Urinary bladder (tissue), 4 donors: ENCODE results near the gene ZNF511. TPM values are rescaled to one million over a fixed set of nuclear protein-coding genes. Genes with fewer than 3 reads are reported as not detected.
"Not testable (repeated sequence)": the region's sequence is repeated elsewhere in the genome, so short reads cannot be mapped to it uniquely, and the experiment has no call there.

Experiments
- DNase-seq: peaks from one replicate; pipeline ENCODE4 v3.0.0-alpha.2; 2015; ENCODE audit errors: extremely low spot score
- H3K27ac ChIP-seq: one replicate; pipeline ENCODE4 v1.5.1; 2013; ENCODE audit warnings: low read depth, mild to moderate bottlenecking, moderate library complexity
- H3K36me3 ChIP-seq: one replicate; pipeline ENCODE4 v1.6.1; 2013; ENCODE audit warnings: mild to moderate bottlenecking, moderate library complexity; ENCODE audit not compliant: insufficient read depth
- H3K4me1 ChIP-seq: one replicate; pipeline ENCODE4 v1.6.1; 2013; ENCODE audit warnings: mild to moderate bottlenecking, moderate library complexity; ENCODE audit not compliant: insufficient read depth
- H3K4me3 ChIP-seq: one replicate; pipeline ENCODE4 v1.5.1; 2013; ENCODE audit warnings: low read depth, low read length
- WGBS: extraction: QIAGEN DNeasy Blood & Tissue Kit; methylation state at CpG from one replicate; pipeline ENCODE4 v1.1.7; 2013; 5-methylcytosine and 5-hydroxymethylcytosine counted together
- polyA plus RNA-seq: library from polyadenylated mRNA; stranded (reverse); fragments of 200-250 nt; gene quantifications from one replicate; pipeline ENCODE4 v1.2.3, GENCODE V29; 2013
- total RNA-seq: library from RNA; depleted of rRNA; stranded (reverse); fragments of >200 nt; gene quantifications from one replicate; pipeline ENCODE4 v1.2.3, GENCODE V29; 2014
- donor health status: healthy with polysubstance abuse.
- donor health status: healthy.

ZNF511 gene
- total and polyA plus RNA-seq, 2 donors = 24.1 to 41.5 TPM

GRCh38 chr10:133322064-133322709 is 13.5 kb downstream of the ZNF511 start:
- H3K4me1 ChIP-seq, H3K4me3 ChIP-seq, H3K36me3 ChIP-seq, H3K27ac ChIP-seq, DNase-seq: not testable (repeated sequence)
- WGBS = 76% methylated on average over 12 of the region's 14 CpGs

DNA sequence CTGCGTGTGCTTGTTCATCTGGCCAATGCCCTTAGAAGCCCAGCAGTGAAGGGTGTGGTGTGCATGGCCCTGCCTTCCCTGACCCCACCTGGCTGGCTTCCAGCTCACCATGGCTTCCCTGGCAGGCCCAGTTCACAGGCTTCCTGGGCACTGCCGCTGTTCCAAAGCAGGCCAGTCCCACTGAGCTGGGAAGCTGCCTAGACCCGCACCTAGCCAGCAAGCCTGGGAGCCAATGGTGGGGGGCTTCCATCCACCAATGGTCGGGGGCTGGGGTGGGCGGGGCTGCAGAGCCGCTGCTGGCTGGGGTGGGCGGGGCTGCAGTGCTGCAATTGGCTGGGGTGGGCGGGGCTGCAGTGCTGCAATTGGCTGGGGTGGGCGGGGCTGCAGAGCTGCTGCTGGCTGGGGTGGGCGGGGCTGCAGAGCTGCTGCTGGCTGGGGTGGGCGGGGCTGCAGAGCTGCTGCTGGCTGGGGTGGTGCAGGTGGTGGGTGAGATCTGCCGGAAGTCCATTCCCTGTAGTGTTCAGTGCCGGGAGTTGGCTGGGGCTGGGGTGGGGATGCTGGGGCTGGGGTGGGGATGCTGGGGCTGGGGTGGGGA is 15.6 kb downstream of the ZNF511 start:
- no peak for DNase-seq
- WGBS = 9% methylated on average over 13 of the region's 13 CpGs
- H3K27ac ChIP-seq = no peak overlapping the region
- H3K4me1 ChIP-seq = peaks cover 2% of the 10 kb centered on the region
- no peaks in the 10 kb centered on the region for H3K36me3 ChIP-seq
- no peak overlapping the region for H3K4me3 ChIP-seq

- Histone ChIP-seq H3K36me3 (no peaks in the 10 kb centered on the region), H3K27ac (no peak overlapping the region), H3K4me1 (peaks cover 2% of the 10 kb centered on the region), H3K4me3 (no peak overlapping the region)
- WGBS = 23% methylated on average over 20 of the region's 20 CpGs
- no peak for DNase-seq
Observed at GRCh38 chr10:133324857-133325260, 16.1 kb downstream of the ZNF511 start.

- Histone ChIP-seq H3K27ac (no peak overlapping the region), H3K4me3 (peak overlapping the region; percentile 44), H3K36me3 (no peaks in the 10 kb centered on the region), H3K4me1 (peaks cover 2% of the 10 kb centered on the region)
- 2% methylated on average over 91 of the region's 91 CpGs for WGBS
- no peak for DNase-seq
Observed at GRCh38 chr10:133325440-133326222, 16.9 kb downstream of the ZNF511 start.

- no peak for DNase-seq
- WGBS = 30% methylated on average over 9 of the region's 9 CpGs
- Histone ChIP-seq H3K4me3 (no peak overlapping the region), H3K4me1 (peaks cover 2% of the 10 kb centered on the region), H3K36me3 (no peaks in the 10 kb centered on the region), H3K27ac (no peak overlapping the region)
Observed at GRCh38 chr10:133326223-133326551, 17.5 kb downstream of the ZNF511 start.

DNA sequence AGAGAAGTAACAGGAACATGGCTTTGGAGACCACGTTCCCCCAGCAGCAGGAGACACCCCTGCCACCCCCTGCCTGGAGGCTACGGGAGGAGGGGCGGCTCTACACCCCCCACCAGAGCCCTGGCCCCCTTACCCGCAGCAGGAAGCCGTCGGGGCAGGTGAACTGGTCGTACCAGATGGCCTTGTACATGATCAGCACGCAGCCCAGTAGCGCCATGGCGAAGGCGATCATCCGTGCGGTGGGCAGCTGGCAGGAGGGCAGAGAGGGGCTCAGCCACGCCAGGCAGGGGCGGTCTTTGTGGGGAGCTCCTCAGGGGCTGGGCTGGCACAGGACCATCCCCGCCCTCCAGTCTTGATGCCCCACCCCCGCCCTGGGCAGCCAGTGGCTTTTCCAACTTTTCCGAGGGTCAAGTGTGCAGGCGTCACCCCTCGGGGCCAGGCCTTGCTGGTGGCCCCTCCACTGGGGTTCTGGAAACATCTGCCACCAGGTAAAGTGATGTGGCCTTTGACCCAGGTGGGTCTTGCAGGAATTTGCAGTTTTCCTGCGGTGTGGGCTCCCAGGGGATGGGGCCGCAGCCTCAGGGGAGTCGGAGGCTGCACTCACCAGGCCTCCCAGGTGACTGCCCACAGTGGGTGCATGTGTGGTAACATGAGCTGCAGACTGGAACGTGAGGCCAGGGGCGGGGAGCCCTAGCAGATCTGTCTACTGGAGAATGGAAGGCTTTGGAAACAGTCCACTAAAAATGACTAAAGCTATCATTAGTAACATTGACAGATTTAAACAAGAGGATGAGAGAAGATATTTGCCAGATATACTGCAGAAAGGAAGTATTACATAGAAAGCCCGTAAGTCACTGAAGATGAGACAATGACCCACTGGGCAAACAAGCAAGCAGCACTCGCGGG is 18.3 kb downstream of the ZNF511 start:
- H3K36me3 ChIP-seq = no peaks in the 10 kb centered on the region
- 40% methylated on average over 28 of the region's 28 CpGs for WGBS
- H3K4me3 ChIP-seq = no peak overlapping the region
- no peak for DNase-seq
- H3K27ac ChIP-seq = no peak overlapping the region
- H3K4me1 ChIP-seq = peaks cover 2% of the 10 kb centered on the region

DNA sequence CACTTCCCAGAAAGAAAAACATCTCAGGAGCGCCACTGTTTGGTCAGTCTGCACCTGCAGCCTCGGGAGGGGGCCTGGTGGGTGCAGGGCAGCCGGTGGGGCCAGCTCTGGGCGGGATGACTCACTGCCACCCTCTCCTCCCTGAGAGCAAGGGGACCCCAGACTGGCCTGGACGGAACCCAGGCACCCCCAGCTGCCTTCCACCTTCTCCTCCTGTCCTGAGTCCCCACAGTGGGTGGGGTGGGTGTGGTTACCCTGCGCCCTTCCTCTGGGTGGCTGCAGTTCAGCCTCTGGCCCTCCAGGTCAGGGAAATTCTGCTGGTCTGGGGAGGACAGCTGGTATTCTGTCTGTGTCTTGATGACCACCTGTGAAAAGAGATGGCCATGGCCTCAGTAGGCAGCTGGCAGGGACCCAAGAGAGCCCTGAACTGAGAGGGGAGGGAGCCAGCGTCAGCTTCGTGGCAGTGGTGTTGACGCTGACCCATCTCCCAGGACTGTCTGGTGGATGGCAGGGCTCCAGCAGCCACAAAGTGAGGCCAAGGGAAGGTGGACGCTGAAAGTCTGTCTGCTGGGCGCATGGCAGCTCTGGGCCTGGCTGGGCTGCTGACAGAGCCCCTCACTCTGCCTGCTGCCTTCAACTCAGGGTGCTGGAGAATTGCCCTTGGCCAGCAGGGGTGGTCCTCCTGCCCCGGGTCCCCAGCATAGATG is 19.1 kb downstream of the ZNF511 start:
- DNase-seq = no peak
- peaks cover 2% of the 10 kb centered on the region for H3K4me1 ChIP-seq
- WGBS = 45% methylated on average over 12 of the region's 12 CpGs
- no peak overlapping the region for H3K4me3 ChIP-seq
- no peaks in the 10 kb centered on the region for H3K36me3 ChIP-seq
- no peak overlapping the region for H3K27ac ChIP-seq

- Histone ChIP-seq H3K27ac (no peak overlapping the region), H3K4me1 (peaks cover 2% of the 10 kb centered on the region), H3K36me3 (no peaks in the 10 kb centered on the region), H3K4me3 (no peak overlapping the region)
- 84% methylated on average over 15 of the region's 15 CpGs for WGBS
- no peak for DNase-seq
Observed at GRCh38 chr10:133328358-133329343, 19.9 kb downstream of the ZNF511 start.

GRCh38 chr10:133329491-133330202 is 20.9 kb downstream of the ZNF511 start:
- Histone ChIP-seq H3K27ac (no peak overlapping the region), H3K4me1 (peaks cover 2% of the 10 kb centered on the region), H3K4me3 (no peak overlapping the region), H3K36me3 (no peaks in the 10 kb centered on the region)
- WGBS = 7% methylated on average over 37 of the region's 37 CpGs
- DNase-seq = peak; percentile 74

DNA sequence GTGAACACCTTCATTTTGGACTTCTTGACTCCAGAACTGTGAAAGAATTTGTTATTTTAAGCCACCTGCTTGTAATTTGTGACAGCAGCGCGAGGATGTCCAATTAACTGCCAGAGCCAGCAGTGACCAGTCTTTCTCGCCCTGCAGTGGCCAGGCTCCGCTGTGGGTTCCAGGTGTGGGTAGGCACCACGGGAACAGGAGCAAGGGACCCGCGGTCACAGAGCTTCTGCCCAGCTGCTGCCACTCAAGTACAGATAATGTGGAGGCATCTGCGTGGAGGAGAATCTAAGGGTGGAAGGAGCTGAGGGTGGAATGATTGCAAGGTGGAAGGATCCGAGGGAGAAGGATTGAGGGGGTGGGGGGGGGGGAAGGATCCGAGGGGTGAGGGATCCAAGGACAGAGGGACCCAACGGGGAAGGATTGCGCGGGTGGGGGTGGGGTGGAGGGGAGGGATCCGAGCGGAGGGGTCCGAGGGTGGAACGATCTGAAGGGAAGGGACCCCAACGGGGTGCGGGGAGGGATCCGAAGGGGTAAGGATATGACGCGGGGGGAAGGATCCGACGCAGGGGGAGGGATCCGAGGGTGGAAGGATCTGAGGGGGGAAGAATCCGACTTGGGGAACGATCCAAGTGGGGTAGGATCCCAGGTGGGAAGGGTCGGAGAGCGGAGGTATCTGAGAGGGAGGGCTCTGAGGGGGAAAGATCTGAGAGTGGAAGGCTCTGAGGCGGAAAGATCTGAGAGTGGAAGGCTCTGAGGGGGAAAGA is 24.4 kb downstream of the ZNF511 start:
- Histone ChIP-seq H3K27ac (no peak overlapping the region), H3K36me3 (no peaks in the 10 kb centered on the region), H3K4me3 (no peak overlapping the region), H3K4me1 (peaks cover 5% of the 10 kb centered on the region)
- DNase-seq = no peak
- WGBS = 78% methylated on average over 30 of the region's 30 CpGs
